Hepatocyte (in vitro differentiated cells): Measurements from ENCODE around the gene HIVEP2.

Experiments used
- EZH2 ChIP-seq: fragments of 200-600 bp; sonication (generic); IDR thresholded peaks from 2 replicates; pipeline ENCODE4 v1.6.1; 2016; ENCODE audit warnings: antibody characterized with exemption, mild to moderate bottlenecking, borderline replicate concordance
- TF ChIP-seq, protein P1 (sequence below): fragments of 200-600 bp; sonication (generic); IDR thresholded peaks from 2 replicates; pipeline ENCODE4 v1.5.1; 2016; ENCODE audit warnings: antibody characterized with exemption, mild to moderate bottlenecking; ENCODE audit not compliant: poor library complexity

DNA sequence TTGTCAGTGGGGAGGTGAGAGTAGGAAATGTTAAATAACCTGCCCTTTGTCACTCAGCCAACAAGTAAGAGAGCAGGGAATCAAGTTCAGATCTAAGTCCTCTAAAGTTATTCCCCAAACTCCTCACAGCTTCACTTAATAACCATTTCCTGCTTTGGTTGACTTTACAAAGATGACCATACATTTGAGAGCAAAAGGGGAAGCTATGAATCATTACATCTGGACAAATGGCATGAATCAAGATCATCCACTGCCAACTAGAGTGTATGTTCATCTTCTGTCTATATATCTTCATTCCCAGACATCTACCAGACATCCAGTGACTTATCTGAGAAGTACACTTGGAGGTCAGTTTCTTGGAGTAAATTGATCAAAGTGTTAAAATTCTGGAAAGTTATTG lies 15.1 kb upstream of the HIVEP2 start:
- TF ChIP-seq, protein P1, sequence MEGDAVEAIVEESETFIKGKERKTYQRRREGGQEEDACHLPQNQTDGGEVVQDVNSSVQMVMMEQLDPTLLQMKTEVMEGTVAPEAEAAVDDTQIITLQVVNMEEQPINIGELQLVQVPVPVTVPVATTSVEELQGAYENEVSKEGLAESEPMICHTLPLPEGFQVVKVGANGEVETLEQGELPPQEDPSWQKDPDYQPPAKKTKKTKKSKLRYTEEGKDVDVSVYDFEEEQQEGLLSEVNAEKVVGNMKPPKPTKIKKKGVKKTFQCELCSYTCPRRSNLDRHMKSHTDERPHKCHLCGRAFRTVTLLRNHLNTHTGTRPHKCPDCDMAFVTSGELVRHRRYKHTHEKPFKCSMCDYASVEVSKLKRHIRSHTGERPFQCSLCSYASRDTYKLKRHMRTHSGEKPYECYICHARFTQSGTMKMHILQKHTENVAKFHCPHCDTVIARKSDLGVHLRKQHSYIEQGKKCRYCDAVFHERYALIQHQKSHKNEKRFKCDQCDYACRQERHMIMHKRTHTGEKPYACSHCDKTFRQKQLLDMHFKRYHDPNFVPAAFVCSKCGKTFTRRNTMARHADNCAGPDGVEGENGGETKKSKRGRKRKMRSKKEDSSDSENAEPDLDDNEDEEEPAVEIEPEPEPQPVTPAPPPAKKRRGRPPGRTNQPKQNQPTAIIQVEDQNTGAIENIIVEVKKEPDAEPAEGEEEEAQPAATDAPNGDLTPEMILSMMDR, result no peak
- no peak for TF ChIP-seq EZH2
